ENCODE results near the gene SMAD7.

DNA sequence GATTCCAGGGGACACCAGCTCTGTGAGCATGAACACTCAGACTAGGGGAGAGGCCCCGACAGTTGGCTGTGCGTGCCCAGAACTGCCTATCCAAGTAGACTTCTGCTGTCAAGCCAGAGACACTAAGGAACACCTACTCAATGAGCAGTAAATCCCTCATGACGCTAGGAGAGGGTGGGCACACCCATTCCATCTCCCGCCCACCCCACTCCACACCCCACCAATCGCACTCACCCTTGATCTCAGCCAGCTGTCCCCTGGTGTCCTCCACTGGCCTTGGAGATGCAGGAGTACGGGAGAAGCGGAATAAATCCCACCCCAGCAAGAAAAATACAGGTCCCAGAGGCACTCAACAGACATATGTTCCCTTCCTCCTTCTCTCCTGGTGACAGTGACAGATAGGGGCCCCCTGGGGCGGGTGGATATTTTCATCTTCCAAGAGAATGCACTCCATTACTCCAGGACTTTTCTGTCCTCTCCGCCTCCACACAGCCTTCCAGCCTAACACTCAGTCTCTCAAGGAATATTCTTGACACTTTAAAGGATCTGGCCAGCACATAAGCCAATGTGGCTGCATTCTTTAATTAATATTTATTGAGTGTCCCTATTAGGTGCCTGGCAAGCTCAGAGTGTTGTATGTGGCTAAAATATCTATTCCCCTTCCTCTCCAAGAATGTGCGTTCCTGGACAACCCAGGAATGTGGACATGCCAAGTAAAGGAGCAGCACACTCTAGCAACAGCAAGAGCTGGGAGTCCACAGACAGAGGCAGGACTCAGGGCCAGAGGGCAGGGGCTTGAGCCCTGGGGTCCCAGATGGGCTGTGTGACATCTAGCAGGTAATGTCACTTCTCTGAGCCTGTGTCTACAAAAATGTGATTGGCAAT is 13.1 kb upstream of the SMAD7 start:
- no peak for TF ChIP-seq POLR2A (IDR thresholded peaks at IDR 0.05)
- TF ChIP-seq, protein P1, sequence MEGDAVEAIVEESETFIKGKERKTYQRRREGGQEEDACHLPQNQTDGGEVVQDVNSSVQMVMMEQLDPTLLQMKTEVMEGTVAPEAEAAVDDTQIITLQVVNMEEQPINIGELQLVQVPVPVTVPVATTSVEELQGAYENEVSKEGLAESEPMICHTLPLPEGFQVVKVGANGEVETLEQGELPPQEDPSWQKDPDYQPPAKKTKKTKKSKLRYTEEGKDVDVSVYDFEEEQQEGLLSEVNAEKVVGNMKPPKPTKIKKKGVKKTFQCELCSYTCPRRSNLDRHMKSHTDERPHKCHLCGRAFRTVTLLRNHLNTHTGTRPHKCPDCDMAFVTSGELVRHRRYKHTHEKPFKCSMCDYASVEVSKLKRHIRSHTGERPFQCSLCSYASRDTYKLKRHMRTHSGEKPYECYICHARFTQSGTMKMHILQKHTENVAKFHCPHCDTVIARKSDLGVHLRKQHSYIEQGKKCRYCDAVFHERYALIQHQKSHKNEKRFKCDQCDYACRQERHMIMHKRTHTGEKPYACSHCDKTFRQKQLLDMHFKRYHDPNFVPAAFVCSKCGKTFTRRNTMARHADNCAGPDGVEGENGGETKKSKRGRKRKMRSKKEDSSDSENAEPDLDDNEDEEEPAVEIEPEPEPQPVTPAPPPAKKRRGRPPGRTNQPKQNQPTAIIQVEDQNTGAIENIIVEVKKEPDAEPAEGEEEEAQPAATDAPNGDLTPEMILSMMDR (IDR thresholded peaks at IDR 0.05 in 4 of 5, conservative IDR thresholded peaks at IDR 0.05 in 1 of 5), result no peak

Measured in gastrocnemius medialis (tissue), 4 donors.